OCI-LY7 (cell line): Measurements from ENCODE around the gene PEPD. TPM values are rescaled to one million over a fixed set of nuclear protein-coding genes. Genes with fewer than 3 reads are reported as not detected.
A peak's percentile ranks its signal among the peaks of the same experiment; 100 is the strongest.

Source experiments
- BruUV-seq: library from RNA; stranded (reverse); fragments of 400-500 nt; replicated peaks from 2 replicates; lab custom pipeline; 2021; lab: Mats Ljungman, UMichigan
- CTCF ChIA-PET: fragments of 300-600 bp; sonication (Branson Sonifier 250); formaldehyde crosslinking; loops from one replicate; lab custom pipeline; 2022; ENCODE audit warnings: antibody characterized with exemption; ENCODE audit not compliant: unreplicated experiment; lab: Charles Lee
- POLR2A ChIA-PET: fragments of 300-600 bp; sonication (Branson Sonifier 250); formaldehyde crosslinking; loops from one replicate; lab custom pipeline; 2022; ENCODE audit warnings: antibody characterized with exemption; lab: Charles Lee
- DNase-seq: peaks from one replicate; pipeline ENCODE4 v3.0.0-alpha.2; 2015; ENCODE audit warnings: low spot score
- H2AFZ ChIP-seq: fragments of 200-600 bp; sonication (generic), shearing (Covaris generic); 2 replicates; pipeline ENCODE4 v1.6.1; 2014; ENCODE audit warnings: mild to moderate bottlenecking, antibody characterized with exemption, low read length, moderate library complexity
- H3K27ac ChIP-seq: fragments of 200-600 bp; sonication (generic); 2 replicates; pipeline ENCODE4 v1.5.1; 2014; ENCODE audit warnings: mixed run types, low read depth, mild to moderate bottlenecking, moderate library complexity, low read length, inconsistent platforms; ENCODE audit not compliant: poor library complexity, severe bottlenecking
- H3K36me3 ChIP-seq: fragments of 200-600 bp; sonication (generic); 2 replicates; pipeline ENCODE4 v1.6.1; 2014; ENCODE audit warnings: mild to moderate bottlenecking, antibody characterized with exemption, low read length, moderate library complexity, mixed read lengths; ENCODE audit not compliant: insufficient read depth
- H3K4me1 ChIP-seq: fragments of 200-600 bp; sonication (generic); 2 replicates; pipeline ENCODE4 v1.5.1; 2014; ENCODE audit warnings: mild to moderate bottlenecking, low read length; ENCODE audit not compliant: insufficient read depth, poor library complexity, severe bottlenecking
- H3K4me2 ChIP-seq: fragments of 200-600 bp; sonication (generic); 2 replicates; pipeline ENCODE4 v1.6.1; 2014; ENCODE audit warnings: mild to moderate bottlenecking, low read length
- H3K4me3 ChIP-seq: fragments of 200-600 bp; sonication (generic); 2 replicates; pipeline ENCODE4 v1.5.1; 2014; ENCODE audit warnings: mild to moderate bottlenecking, low read depth, low read length; ENCODE audit not compliant: poor library complexity, severe bottlenecking
- H3K79me2 ChIP-seq: fragments of 200-600 bp; sonication (generic); 2 replicates; pipeline ENCODE4 v1.6.1; 2016; ENCODE audit warnings: low read depth, mild to moderate bottlenecking, low read length, moderate library complexity, mixed read lengths; ENCODE audit not compliant: insufficient read depth
- H3K9me2 ChIP-seq: fragments of 200-600 bp; sonication (generic); 2 replicates; pipeline ENCODE4 v1.6.1; 2016; ENCODE audit warnings: mild to moderate bottlenecking, low read length, mixed read lengths; ENCODE audit not compliant: insufficient read depth
- H3K9me3 ChIP-seq: fragments of 200-600 bp; sonication (generic); 2 replicates; pipeline ENCODE4 v1.6.1; 2014; ENCODE audit warnings: mild to moderate bottlenecking, mixed run types, low read length, mixed read lengths
- H4K20me1 ChIP-seq: fragments of 200-600 bp; sonication (generic); 2 replicates; pipeline ENCODE4 v1.6.1; 2014; ENCODE audit warnings: mild to moderate bottlenecking, antibody characterized with exemption, low read length, moderate library complexity, mixed read lengths; ENCODE audit not compliant: insufficient read depth
- CTCF ChIP-seq: fragments of 200-600 bp; sonication (generic); conservative IDR thresholded peaks from 2 replicates; pipeline ENCODE4 v1.5.1; 2014; ENCODE audit warnings: mild to moderate bottlenecking, antibody characterized with exemption, low read length, moderate library complexity, mixed read lengths
- EZH2phosphoT487 ChIP-seq: fragments of 200-600 bp; sonication (generic); IDR thresholded peaks from 2 replicates; pipeline ENCODE4 v1.6.1; 2018; ENCODE audit warnings: low read depth, borderline replicate concordance, mild to moderate bottlenecking, mixed run types, antibody characterized with exemption, low read length, moderate library complexity, mixed read lengths
- intact Hi-C: fragments of 100-400 bp; cut with micrococcal nuclease; formaldehyde crosslinking; loops from one replicate; pipeline ENCODE4 v1.10.0; 2022; ENCODE audit not compliant: unreplicated experiment
- total RNA-seq, 2 experiments: library from RNA; depleted of rRNA in 1 of 2; stranded (reverse); fragments of >200 nt in 1 of 2; shearing (Covaris generic) in 1 of 2; gene quantifications; 2 replicates each; pipeline ENCODE4 v1.2.3, GENCODE V29; 2014 to 2022

Gene PEPD
- total RNA-seq, 2 experiments from 2014 or later, result 24.4 to 29.7 TPM

- Histone ChIP-seq H4K20me1 (no peaks in the 10 kb centered on the region), H3K9me2 (no peaks in the 10 kb centered on the region), H3K4me3 (no peak overlapping the region), H3K79me2 (no peaks in the 10 kb centered on the region), H3K9me3 (no peaks in the 10 kb centered on the region), H3K36me3 (no peaks in the 10 kb centered on the region), H2AFZ (no peak overlapping the region), H3K27ac (no peak overlapping the region), H3K4me1 (no peaks in the 10 kb centered on the region), H3K4me2 (peak overlapping the region; percentile 18; the same call in 1 of the 2 replicates)
- POLR2A ChIA-PET, result no interaction called here
- DNase-seq, result no peak
- BruUV-seq, result no TSS peak
- CTCF ChIA-PET, result no interaction called here
- TF ChIP-seq EZH2phosphoT487, result no peak
- TF ChIP-seq CTCF, result no peak
- intact Hi-C loops, result no loop called here
These were observed 32.8 kb upstream of the PEPD start for GRCh38 chr19:33554391-33554790.

GRCh38 chr19:33553530-33554310 is 32.1 kb upstream of the PEPD start:
- Histone ChIP-seq H3K36me3 (no peaks in the 10 kb centered on the region), H3K79me2 (no peaks in the 10 kb centered on the region), H3K27ac (no peak overlapping the region), H3K4me2 (no peak overlapping the region), H3K4me3 (no peak overlapping the region), H3K9me3 (no peaks in the 10 kb centered on the region), H3K9me2 (no peaks in the 10 kb centered on the region), H2AFZ (no peak overlapping the region), H3K4me1 (no peaks in the 10 kb centered on the region), H4K20me1 (no peaks in the 10 kb centered on the region)
- CTCF ChIA-PET, result no interaction called here
- no peak for DNase-seq
- intact Hi-C loops, result no loop called here
- BruUV-seq, result no TSS peak
- POLR2A ChIA-PET, result no interaction called here
- TF ChIP-seq EZH2phosphoT487 (no peak), CTCF (no peak)

GRCh38 chr19:33552928-33553279 is 31.3 kb upstream of the PEPD start:
- Histone ChIP-seq H3K4me2 (no peak overlapping the region), H4K20me1 (no peaks in the 10 kb centered on the region), H3K27ac (no peak overlapping the region), H2AFZ (no peak overlapping the region), H3K36me3 (no peaks in the 10 kb centered on the region), H3K79me2 (no peaks in the 10 kb centered on the region), H3K4me3 (no peak overlapping the region), H3K9me3 (no peaks in the 10 kb centered on the region), H3K4me1 (no peaks in the 10 kb centered on the region), H3K9me2 (no peaks in the 10 kb centered on the region)
- TF ChIP-seq EZH2phosphoT487 (no peak), CTCF (no peak)
- ChIA-PET POLR2A (no interaction called here), CTCF (no interaction called here)
- BruUV-seq, result no TSS peak
- DNase-seq, result no peak
- intact Hi-C loops, result no loop called here
